SK-N-SH treated with all-trans-retinoic acid at 6 μM for 48 hours (cell line): ENCODE results near the gene VEGFC.

Experiments
- ATAC-seq: fragments of 200-7000 bp; cut with Tn5 transposase; 3 replicates; pipeline ENCODE4 v1.9.1; 2020; ENCODE audit warnings: mild to moderate bottlenecking, moderate library complexity
- ARNTL ChIP-seq: fragments of 450-650 bp; formaldehyde crosslinking; IDR thresholded peaks from 2 replicates; pipeline ENCODE4 v1.5.0; 2020; ENCODE audit warnings: low read depth, mild to moderate bottlenecking, moderate library complexity, borderline replicate concordance
- BACH2 ChIP-seq: fragments of 250-450 bp; sonication (Bioruptor Pico); IDR thresholded peaks from 2 replicates; pipeline ENCODE4 v1.9.0; 2021; ENCODE audit warnings: mild to moderate bottlenecking, borderline replicate concordance
- CSDC2 ChIP-seq: fragments of 250-450 bp; sonication (Bioruptor Pico); IDR thresholded peaks from 2 replicates; pipeline ENCODE4 v1.5.0; 2020; ENCODE audit warnings: mild to moderate bottlenecking, moderate library complexity
- CSRNP3 ChIP-seq: fragments of 250-450 bp; sonication (Bioruptor Pico); IDR thresholded peaks from 2 replicates; pipeline ENCODE4 v1.5.1; 2021; ENCODE audit warnings: mild to moderate bottlenecking, moderate library complexity
- ESRRG ChIP-seq: fragments of 250-450 bp; sonication (Bioruptor Pico); IDR thresholded peaks from 2 replicates; pipeline ENCODE4 v1.6.1; 2021; ENCODE audit warnings: mild to moderate bottlenecking
- GLIS3 ChIP-seq: fragments of 250-450 bp; sonication (Bioruptor Pico); IDR thresholded peaks from 2 replicates; pipeline ENCODE4 v1.5.0; 2020; ENCODE audit warnings: mild to moderate bottlenecking, moderate library complexity
- ISL1 ChIP-seq: fragments of 250-450 bp; sonication (Bioruptor Pico); IDR thresholded peaks from 2 replicates; pipeline ENCODE4 v2.1.2; 2022; ENCODE audit warnings: mild to moderate bottlenecking, moderate library complexity
- OSR1 ChIP-seq: fragments of 250-450 bp; sonication (Bioruptor Pico); IDR thresholded peaks from 2 replicates; pipeline ENCODE4 v1.8.0; 2022; ENCODE audit warnings: moderate library complexity, mild to moderate bottlenecking, inconsistent platforms
- PATZ1 ChIP-seq: fragments of 250-450 bp; sonication (Bioruptor Pico); IDR thresholded peaks from 2 replicates; pipeline ENCODE4 v1.8.0; 2020; ENCODE audit warnings: mild to moderate bottlenecking, moderate library complexity, borderline replicate concordance
- PPARA ChIP-seq: fragments of 250-450 bp; sonication (Bioruptor Pico); IDR thresholded peaks from 2 replicates; pipeline ENCODE4 v1.5.0; 2020; ENCODE audit warnings: mild to moderate bottlenecking, borderline replicate concordance
- RARB ChIP-seq: fragments of 250-450 bp; sonication (Bioruptor Pico); IDR thresholded peaks from 2 replicates; pipeline ENCODE4 v1.8.0; 2021; ENCODE audit warnings: mild to moderate bottlenecking, moderate library complexity
- SNAI2 ChIP-seq: fragments of 250-450 bp; sonication (Bioruptor Pico); IDR thresholded peaks from 2 replicates; pipeline ENCODE4 v1.5.0; 2020; ENCODE audit warnings: mild to moderate bottlenecking, moderate library complexity
- TCF4 ChIP-seq: fragments of 250-450 bp; sonication (Bioruptor Pico); IDR thresholded peaks from 2 replicates; pipeline ENCODE4 v1.8.0; 2021; ENCODE audit warnings: mild to moderate bottlenecking, moderate library complexity, borderline replicate concordance
- TOX ChIP-seq: fragments of 250-450 bp; sonication (Bioruptor Pico); IDR thresholded peaks from 2 replicates; pipeline ENCODE4 v1.8.0; 2021; ENCODE audit warnings: mild to moderate bottlenecking, moderate library complexity, borderline replicate concordance
- TSHZ2 ChIP-seq: fragments of 250-450 bp; sonication (Bioruptor Pico); IDR thresholded peaks from 2 replicates; pipeline ENCODE4 v1.5.0; 2020; ENCODE audit warnings: mild to moderate bottlenecking, moderate library complexity
- ZC3H10 ChIP-seq: fragments of 250-450 bp; sonication (Bioruptor Pico); IDR thresholded peaks from 2 replicates; pipeline ENCODE4 v1.5.1; 2021; ENCODE audit warnings: mild to moderate bottlenecking, moderate library complexity
- ZFP3 ChIP-seq: fragments of 250-450 bp; sonication (Bioruptor Pico); IDR thresholded peaks from 2 replicates; pipeline ENCODE4 v1.5.0; 2020; ENCODE audit warnings: mild to moderate bottlenecking, moderate library complexity
- ZFP30 ChIP-seq: fragments of 450-650 bp; formaldehyde crosslinking; IDR thresholded peaks from 2 replicates; pipeline ENCODE4 v1.5.0; 2022; ENCODE audit warnings: mild to moderate bottlenecking, moderate library complexity
- ZNF565 ChIP-seq: fragments of 450-650 bp; formaldehyde crosslinking; conservative IDR thresholded peaks from 2 replicates; pipeline ENCODE4 v1.5.0; 2020; ENCODE audit warnings: low read depth, mild to moderate bottlenecking, moderate library complexity
- ZNF70 ChIP-seq: fragments of 450-650 bp; formaldehyde crosslinking; IDR thresholded peaks from 2 replicates; pipeline ENCODE4 v1.5.0; 2020; ENCODE audit warnings: mild to moderate bottlenecking, moderate library complexity
- ZNF8 ChIP-seq: fragments of 450-650 bp; formaldehyde crosslinking; IDR thresholded peaks from 2 replicates; pipeline ENCODE4 v1.5.0; 2020; ENCODE audit warnings: mild to moderate bottlenecking, moderate library complexity

The VEGFC gene

GRCh38 chr4:176774852-176775251 is 17.9 kb downstream of the VEGFC start (continued):
- TF ChIP-seq CSRNP3 (no peak), PPARA (CRISPR knock-in tag) (no peak), ZFP3 (no peak), OSR1 (CRISPR knock-in tag) (no peak)

- TF ChIP-seq ZC3H10 (CRISPR knock-in tag) (0 out of 2 replicates have a peak, but pooled peaks have one; percentile 49), ESRRG (CRISPR knock-in tag) (no peak)
- ATAC-seq, result peak; percentile 71
Observed at GRCh38 chr4:176769514-176769913, 23.2 kb downstream of the VEGFC start.

GRCh38 chr4:176767183-176767582 is 25.5 kb downstream of the VEGFC start:
- TF ChIP-seq TCF4 (CRISPR knock-in tag) (no peak), ZNF70 (CRISPR knock-in tag) (no peak), ARNTL (CRISPR knock-in tag) (no peak), ZC3H10 (CRISPR knock-in tag) (no peak), BACH2 (CRISPR knock-in tag) (no peak), ZFP30 (CRISPR knock-in tag) (no peak), ZNF565 (no peak), GLIS3 (CRISPR knock-in tag) (no peak), TSHZ2 (CRISPR knock-in tag) (no peak), RARB (no peak), ZNF8 (CRISPR knock-in tag) (no peak), CSDC2 (no peak), PATZ1 (CRISPR knock-in tag) (no peak), ISL1 (CRISPR knock-in tag) (no peak)
- peak; percentile 23 for ATAC-seq

- TF ChIP-seq ISL1 (CRISPR knock-in tag) (no peak), ZNF8 (CRISPR knock-in tag) (no peak), CSRNP3 (no peak), ZFP3 (no peak), CSDC2 (no peak), RARB (no peak), SNAI2 (CRISPR knock-in tag) (no peak), ZNF565 (no peak), BACH2 (CRISPR knock-in tag) (no peak), ZNF70 (CRISPR knock-in tag) (no peak), GLIS3 (CRISPR knock-in tag) (no peak), TCF4 (CRISPR knock-in tag) (no peak), ZFP30 (CRISPR knock-in tag) (no peak), PATZ1 (CRISPR knock-in tag) (no peak), OSR1 (CRISPR knock-in tag) (no peak), PPARA (CRISPR knock-in tag) (no peak), TOX (CRISPR knock-in tag) (no peak), ESRRG (CRISPR knock-in tag) (no peak), ZC3H10 (CRISPR knock-in tag) (no peak), TSHZ2 (CRISPR knock-in tag) (no peak)
Observed at GRCh38 chr4:176762661-176763308, 29.9 kb downstream of the VEGFC start.

More at GRCh38 chr4:176762661-176763308, 29.9 kb downstream of the VEGFC start:
- ATAC-seq, result peak; percentile 21; the same call in 2 of the 3 replicates
